Esophagus muscularis mucosa (tissue), 4 donors: ENCODE results near the gene PLCH2. TPM values are rescaled to one million over a fixed set of nuclear protein-coding genes. Genes with fewer than 3 reads are reported as not detected.

Experiments used
- DNase-seq: peaks from one replicate; pipeline ENCODE4 v3.0.0-alpha.2; 2017; ENCODE audit errors: extremely low spot score
- H3K27ac ChIP-seq, 4 donors: fragments of 200-600 bp; sonication (generic); replicated peaks in 1 of 4; 1 replicate in 3 of 4; 2 replicates in 1 of 4; pipeline ENCODE4 v1.5.1; 2016 to 2019; ENCODE audit warnings: mild to moderate bottlenecking in 1 of 4
- H3K27me3 ChIP-seq, 4 donors: fragments of 200-600 bp; sonication (generic); one replicate each; pipeline versions ENCODE4 v1.5.1 to v1.6.0; 2016 to 2019
- H3K36me3 ChIP-seq, 4 donors: fragments of 200-600 bp; sonication (generic); one replicate each; pipeline ENCODE4 v1.5.1; 2016 to 2019
- H3K4me1 ChIP-seq, 4 donors: fragments of 200-600 bp; sonication (generic); one replicate each; pipeline ENCODE4 v1.5.1; 2016 to 2019
- H3K4me3 ChIP-seq, 4 donors: fragments of 200-600 bp; sonication (generic); 1 replicate in 2 of 4; 2 replicates in 2 of 4; pipeline ENCODE4 v1.5.1; 2016 to 2019; ENCODE audit warnings: mild to moderate bottlenecking in 4 of 4, moderate library complexity in 1 of 4
- H3K9me3 ChIP-seq, 4 donors: fragments of 200-600 bp; sonication (generic); 1 replicate in 3 of 4; 2 replicates in 1 of 4; pipeline ENCODE4 v1.5.1; 2016 to 2019
- CTCF ChIP-seq, 3 experiments: fragments of 200-600 bp in 2 of 3; fragments of 450-650 bp in 1 of 3; sonication (generic) in 2 of 3; IDR thresholded peaks; one replicate each; pipeline ENCODE4 v1.5.1; 2017 to 2019; ENCODE audit warnings: antibody characterized with exemption in 3 of 3, mild to moderate bottlenecking in 2 of 3, moderate library complexity in 1 of 3
- EP300 ChIP-seq: sonication (generic); formaldehyde crosslinking; IDR thresholded peaks from one replicate; pipeline ENCODE4 v1.6.1; 2017; ENCODE audit warnings: antibody characterized with exemption
- POLR2A ChIP-seq: fragments of 450-650 bp; IDR thresholded peaks from one replicate; pipeline ENCODE4 v1.6.1; 2017; ENCODE audit warnings: antibody characterized with exemption, moderate library complexity, mild to moderate bottlenecking, low read depth
- POLR2AphosphoS5 ChIP-seq, 2 donors: sonication (generic); formaldehyde crosslinking; IDR thresholded peaks; one replicate each; pipeline ENCODE4 v1.6.1; 2017; ENCODE audit warnings: antibody characterized with exemption in 2 of 2
- WGBS: methylation state at CpG from one replicate; pipeline ENCODE4 v1.1.5; 2018; 5-methylcytosine and 5-hydroxymethylcytosine counted together
- intact Hi-C: fragments of 100-400 bp; cut with DNase I; formaldehyde crosslinking; loops from one replicate; pipeline ENCODE4 v1.15.1; 2023
- total RNA-seq, 4 donors: library from RNA; depleted of rRNA; stranded (reverse); fragments of >200 nt; gene quantifications; one replicate each; pipeline versions ENCODE4 v1.1.0 to v1.2.1, GENCODE V29; 2016

The PLCH2 gene
- total RNA-seq, 4 donors from 2014 or later: 0.06 to 0.42 (median 0.26) TPM

DNA sequence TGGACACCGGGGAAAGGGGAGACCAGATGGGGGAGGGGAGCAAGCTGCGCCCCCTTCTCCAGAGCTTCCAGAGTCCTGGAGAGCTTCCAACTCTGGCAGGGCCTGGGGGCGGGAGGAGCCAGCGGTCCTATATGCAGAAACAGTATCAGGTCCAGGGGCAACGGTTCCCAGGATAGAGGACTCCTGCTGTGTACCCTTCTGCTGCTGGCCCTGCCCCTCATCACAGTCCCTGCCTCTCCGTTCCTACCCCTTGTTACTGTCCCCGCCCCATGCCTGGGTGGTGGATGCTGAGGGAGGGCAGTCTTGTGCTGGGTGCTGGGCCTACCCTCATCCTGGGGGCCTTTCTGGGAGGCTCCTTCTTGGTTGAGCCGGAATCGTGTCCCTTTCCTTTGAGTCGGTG, 44.6 kb upstream of the PLCH2 start:
- TF ChIP-seq POLR2A (no peak), CTCF (IDR thresholded peaks at IDR 0.05) (no peak), EP300 (no peak), POLR2AphosphoS5 (IDR thresholded peaks at IDR 0.05) (no peak)
- intact Hi-C loops: no loop called here
- Histone ChIP-seq H3K4me1 (no peaks in the 10 kb centered on the region), H3K27ac (no peak overlapping the region), H3K4me3 (no peak overlapping the region), H3K36me3 (no peaks in the 10 kb centered on the region), H3K9me3 (peaks cover 0 to 9% (median 3%) of the 10 kb centered on the region in 4 donors), H3K27me3 (peaks cover 0 to 94% (median 11%) of the 10 kb centered on the region in 4 donors)
- DNase-seq: no peak
- 70% methylated on average over 2 of the region's 10 CpGs for WGBS

DNA sequence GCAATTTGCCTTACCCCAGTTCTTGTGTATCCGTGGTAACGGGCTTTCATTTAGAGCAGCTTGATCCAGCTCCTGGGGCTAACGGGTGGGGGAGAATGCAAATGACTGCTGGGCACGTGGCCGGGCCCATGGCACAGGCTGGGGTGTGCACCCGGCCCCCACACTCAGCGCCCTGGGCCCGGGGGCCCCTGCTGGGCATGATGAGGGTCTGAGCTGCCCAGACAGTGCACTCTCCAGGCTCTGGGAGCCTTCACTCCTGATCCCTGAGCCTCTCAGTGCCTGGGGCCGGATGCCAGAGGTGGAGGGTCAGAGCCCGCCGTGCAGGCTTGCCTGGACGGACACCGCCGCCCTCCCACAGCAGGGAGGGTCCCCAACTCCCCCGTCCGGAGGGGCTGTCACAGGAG, 43.6 kb upstream of the PLCH2 start:
- 20% methylated on average over 8 of the region's 16 CpGs for WGBS
- Histone ChIP-seq H3K4me1 (no peaks in the 10 kb centered on the region), H3K27ac (no peak overlapping the region), H3K36me3 (no peaks in the 10 kb centered on the region), H3K9me3 (peaks cover 0 to 9% (median 3%) of the 10 kb centered on the region in 4 donors), H3K27me3 (peaks cover 0 to 94% (median 11%) of the 10 kb centered on the region in 4 donors), H3K4me3 (no peak overlapping the region)
- TF ChIP-seq POLR2A (no peak), CTCF (IDR thresholded peaks at IDR 0.05) (no peak), EP300 (no peak), POLR2AphosphoS5 (IDR thresholded peaks at IDR 0.05) (no peak)
- intact Hi-C loops: no loop called here
- no peak for DNase-seq

DNA sequence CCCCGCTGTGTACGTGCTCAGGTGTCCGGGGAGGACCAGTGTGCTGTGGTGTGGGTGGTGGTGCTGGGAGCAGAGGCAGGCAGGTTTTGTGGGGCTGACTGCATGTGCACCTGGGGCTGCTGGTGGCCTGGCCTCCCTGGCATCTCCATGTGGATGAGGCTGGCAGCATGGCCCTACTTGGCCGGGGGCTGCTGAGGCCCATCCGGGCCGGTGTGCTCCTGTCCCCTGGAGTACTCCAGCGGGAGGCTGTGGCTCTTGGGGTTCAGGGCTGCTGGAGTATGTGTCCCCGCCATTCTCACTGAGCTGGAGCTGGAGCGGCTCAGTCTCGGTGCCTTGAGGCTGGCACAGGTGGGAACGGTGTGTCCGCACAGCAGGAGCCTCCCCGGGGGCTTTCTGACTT, 42.9 kb upstream of the PLCH2 start:
- Histone ChIP-seq H3K27me3 (peaks cover 0 to 94% (median 7%) of the 10 kb centered on the region in 4 donors), H3K27ac (no peak overlapping the region), H3K36me3 (no peaks in the 10 kb centered on the region), H3K4me3 (no peak overlapping the region), H3K9me3 (peaks cover 0 to 9% (median 3%) of the 10 kb centered on the region in 4 donors), H3K4me1 (no peaks in the 10 kb centered on the region)
- intact Hi-C loops: no loop called here
- no peak for DNase-seq
- TF ChIP-seq POLR2A (no peak), CTCF (IDR thresholded peaks at IDR 0.05) (no peak), EP300 (no peak)
- WGBS: 70% methylated on average over 3 of the region's 13 CpGs

- TF ChIP-seq POLR2AphosphoS5 (IDR thresholded peaks at IDR 0.05) (no peak), POLR2A (no peak), CTCF (IDR thresholded peaks at IDR 0.05) (no peak), EP300 (no peak)
- 55% methylated on average over 32 of the region's 34 CpGs for WGBS
- Histone ChIP-seq H3K9me3 (peaks cover 0 to 9% (median 3%) of the 10 kb centered on the region in 4 donors), H3K36me3 (no peaks in the 10 kb centered on the region), H3K4me1 (no peaks in the 10 kb centered on the region), H3K4me3 (no peak overlapping the region), H3K27ac (no peak overlapping the region), H3K27me3 (peaks cover 0 to 94% (median 7%) of the 10 kb centered on the region in 4 donors)
- intact Hi-C loops: no loop called here
- no peak for DNase-seq
Measured at GRCh38 chr1:2433936-2434655, 42.0 kb upstream of the PLCH2 start.
